ENCODE results near the gene COX11. TPM values are rescaled to one million over a fixed set of nuclear protein-coding genes. Genes with fewer than 3 reads are reported as not detected.
A peak's percentile ranks its signal among the peaks of the same experiment; 100 is the strongest.

Gene COX11
- polyA plus RNA-seq, 1 of the 3 experiments (the other 2 are of a cell fraction): 85.8 TPM

GRCh38 chr17:54968988-54969332 is 506 bp upstream of the COX11 start:
- Histone ChIP-seq H3K4me3 (ENCODE audit: low read depth in 2 of 2, low read length in 1 of 2) (peak overlapping the region; percentile 93 to 99), H3K4me2 (peak overlapping the region; percentile 90), H3K79me2 (ENCODE audit: insufficient read depth) (peaks cover 73% of the 10 kb centered on the region), H2AFZ (ENCODE audit: low read depth) (peak overlapping the region; percentile 97), H3K27ac (ENCODE audit: low read depth in 2 of 2, low read length in 1 of 2) (peak overlapping the region; percentile 75 to 97), H3F3A (replicated peaks; ENCODE audit: insufficient read depth) (peaks cover 5% of the 10 kb centered on the region), H4K20me1 (ENCODE audit: insufficient read depth) (no peaks in the 10 kb centered on the region), H3K27me3 (ENCODE audit: insufficient read depth) (no peaks in the 10 kb centered on the region), H3K9me3 (no peaks in the 10 kb centered on the region), H3K36me3 (replicated peaks in 1 of 2; ENCODE audit: control insufficient read depth in 1 of 2, insufficient read depth in 2 of 2, low read length in 1 of 2) (peaks cover 19 to 20% of the 10 kb centered on the region in 2 experiments), H3K9me2 (no peaks in the 10 kb centered on the region), H3K4me1 (ENCODE audit: control insufficient read depth in 1 of 2, insufficient read depth in 2 of 2, low read depth in 1 of 2, low read length in 1 of 2) (peaks cover 0 to 29% of the 10 kb centered on the region in 2 experiments; a peak in 2 of 4 replicates), H3K9ac (peak overlapping the region; percentile 87)
- ChIA-PET POLR2A (interaction anchor here (0.6 to 1.4 kb wide), 2 partner anchors 65 to 492 kb away, joined by 3 read pairs; no protein-coding TSS in a partner anchor), CTCF (interaction anchor here (1.0 to 2.3 kb wide), 9 partner anchors 9 to 545 kb away, joined by 3 to 7 read pairs (median 3); no protein-coding TSS in a partner anchor)
- DNase-seq: peak; percentile 69
- WGBS (ENCODE audit: low lambda C conversion rate): 2% methylated on average over 12 of the region's 13 CpGs
- TF ChIP-seq FOSL2 (IDR thresholded peaks at IDR 0.05; ENCODE audit: borderline replicate concordance, low read depth) (no peak), MXI1 (IDR thresholded peaks at IDR 0.05; ENCODE audit: low read depth, low read length) (peak; percentile 77), YY1 (IDR thresholded peaks at IDR 0.05; ENCODE audit: low read depth) (0 out of 2 replicates have a peak, but pooled peaks have one; percentile 1), GATA2 (CRISPR knock-in tag; IDR thresholded peaks at IDR 0.05) (no peak)

DNA sequence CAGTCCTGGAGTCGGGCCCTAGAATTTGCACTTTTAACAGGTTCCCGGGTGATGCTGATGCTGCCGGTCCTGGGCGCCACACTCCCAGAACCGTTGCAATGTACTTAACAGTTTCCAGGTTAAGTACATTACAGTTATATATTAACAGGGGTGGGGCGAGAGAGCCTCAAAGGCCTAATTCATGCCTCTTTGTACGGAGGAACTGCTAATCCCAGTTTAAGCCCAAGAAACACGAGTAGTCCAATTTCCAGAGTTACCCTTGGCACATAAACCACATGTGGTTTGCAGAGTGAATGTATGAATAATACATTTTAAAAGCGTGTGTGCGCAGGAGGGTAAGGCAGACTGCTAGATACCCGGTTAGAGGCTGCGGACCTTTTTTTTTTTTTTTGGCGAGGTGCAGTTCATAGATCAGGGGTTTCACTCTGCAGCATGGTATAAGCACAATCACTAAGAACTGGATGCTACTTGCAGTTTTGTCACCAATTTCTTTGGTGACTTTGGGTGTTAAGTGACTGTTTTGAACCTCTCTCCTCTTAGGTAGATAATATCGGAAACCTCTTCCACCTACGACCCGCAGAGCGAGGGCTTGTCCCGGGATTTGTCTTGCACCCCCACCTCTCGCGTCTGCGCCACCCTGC is 713 bp downstream of the COX11 start:
- Histone ChIP-seq H3K36me3 (replicated peaks in 1 of 2; ENCODE audit: control insufficient read depth in 1 of 2, insufficient read depth in 2 of 2, low read length in 1 of 2) (peaks cover 31 to 32% of the 10 kb centered on the region in 2 experiments), H3K4me3 (ENCODE audit: low read depth in 2 of 2, low read length in 1 of 2) (peak overlapping the region; percentile 93 to 99), H3K9me2 (no peaks in the 10 kb centered on the region), H3K9me3 (no peaks in the 10 kb centered on the region), H3K27me3 (ENCODE audit: insufficient read depth) (no peaks in the 10 kb centered on the region), H3K4me2 (peak overlapping the region; percentile 90), H3F3A (replicated peaks; ENCODE audit: insufficient read depth) (peaks cover 9% of the 10 kb centered on the region), H3K79me2 (ENCODE audit: insufficient read depth) (peaks cover 67% of the 10 kb centered on the region), H4K20me1 (ENCODE audit: insufficient read depth) (no peaks in the 10 kb centered on the region), H3K4me1 (ENCODE audit: control insufficient read depth in 1 of 2, insufficient read depth in 2 of 2, low read depth in 1 of 2, low read length in 1 of 2) (peaks cover 0 to 26% of the 10 kb centered on the region in 2 experiments; a peak in 2 of 4 replicates), H2AFZ (ENCODE audit: low read depth) (peak overlapping the region; percentile 97), H3K9ac (peak overlapping the region; percentile 87), H3K27ac (ENCODE audit: low read depth in 2 of 2, low read length in 1 of 2) (peak overlapping the region; percentile 75 to 97; a peak in 3 of 4 replicates)
- 2% methylated on average over 21 of the region's 21 CpGs for WGBS (ENCODE audit: low lambda C conversion rate)
- peak; percentile 37 for DNase-seq
- ChIA-PET CTCF (no interaction called here), POLR2A (interaction anchor here (0.6 to 1.2 kb wide), 2 partner anchors 18 to 41 kb away, joined by 3 read pairs; no protein-coding TSS in a partner anchor)
- no peak for TF ChIP-seq POLR2AphosphoS5 (IDR thresholded peaks at IDR 0.05; ENCODE audit: low read depth, low read length)
- TF ChIP-seq, protein P1, sequence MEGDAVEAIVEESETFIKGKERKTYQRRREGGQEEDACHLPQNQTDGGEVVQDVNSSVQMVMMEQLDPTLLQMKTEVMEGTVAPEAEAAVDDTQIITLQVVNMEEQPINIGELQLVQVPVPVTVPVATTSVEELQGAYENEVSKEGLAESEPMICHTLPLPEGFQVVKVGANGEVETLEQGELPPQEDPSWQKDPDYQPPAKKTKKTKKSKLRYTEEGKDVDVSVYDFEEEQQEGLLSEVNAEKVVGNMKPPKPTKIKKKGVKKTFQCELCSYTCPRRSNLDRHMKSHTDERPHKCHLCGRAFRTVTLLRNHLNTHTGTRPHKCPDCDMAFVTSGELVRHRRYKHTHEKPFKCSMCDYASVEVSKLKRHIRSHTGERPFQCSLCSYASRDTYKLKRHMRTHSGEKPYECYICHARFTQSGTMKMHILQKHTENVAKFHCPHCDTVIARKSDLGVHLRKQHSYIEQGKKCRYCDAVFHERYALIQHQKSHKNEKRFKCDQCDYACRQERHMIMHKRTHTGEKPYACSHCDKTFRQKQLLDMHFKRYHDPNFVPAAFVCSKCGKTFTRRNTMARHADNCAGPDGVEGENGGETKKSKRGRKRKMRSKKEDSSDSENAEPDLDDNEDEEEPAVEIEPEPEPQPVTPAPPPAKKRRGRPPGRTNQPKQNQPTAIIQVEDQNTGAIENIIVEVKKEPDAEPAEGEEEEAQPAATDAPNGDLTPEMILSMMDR (IDR thresholded peaks at IDR 0.05): no peak
- TF ChIP-seq GATA2 (CRISPR knock-in tag; IDR thresholded peaks at IDR 0.05): no peak; the same call in 1 of the 2 replicates
- TF ChIP-seq FOXJ3 (CRISPR knock-in tag; IDR thresholded peaks at IDR 0.05): no peak
- no peak for TF ChIP-seq MEF2A (IDR thresholded peaks at IDR 0.05; ENCODE audit: borderline replicate concordance, low read depth)
- no peak for TF ChIP-seq RFX5 (IDR thresholded peaks at IDR 0.05; ENCODE audit: low read length)
- TF ChIP-seq YY1 (IDR thresholded peaks at IDR 0.05; ENCODE audit: low read depth): no peak
- TF ChIP-seq RXRA (IDR thresholded peaks at IDR 0.05; ENCODE audit: borderline replicate concordance, low read depth): no peak
- no peak for TF ChIP-seq EP300 (IDR thresholded peaks at IDR 0.05; ENCODE audit: borderline replicate concordance in 1 of 2, low read depth in 1 of 2, low read length in 1 of 2)
- no peak for TF ChIP-seq JUND (IDR thresholded peaks at IDR 0.05)
- no peak for TF ChIP-seq USF1 (IDR thresholded peaks at IDR 0.05; ENCODE audit: borderline replicate concordance, low read depth)
- TF ChIP-seq, protein P2, sequence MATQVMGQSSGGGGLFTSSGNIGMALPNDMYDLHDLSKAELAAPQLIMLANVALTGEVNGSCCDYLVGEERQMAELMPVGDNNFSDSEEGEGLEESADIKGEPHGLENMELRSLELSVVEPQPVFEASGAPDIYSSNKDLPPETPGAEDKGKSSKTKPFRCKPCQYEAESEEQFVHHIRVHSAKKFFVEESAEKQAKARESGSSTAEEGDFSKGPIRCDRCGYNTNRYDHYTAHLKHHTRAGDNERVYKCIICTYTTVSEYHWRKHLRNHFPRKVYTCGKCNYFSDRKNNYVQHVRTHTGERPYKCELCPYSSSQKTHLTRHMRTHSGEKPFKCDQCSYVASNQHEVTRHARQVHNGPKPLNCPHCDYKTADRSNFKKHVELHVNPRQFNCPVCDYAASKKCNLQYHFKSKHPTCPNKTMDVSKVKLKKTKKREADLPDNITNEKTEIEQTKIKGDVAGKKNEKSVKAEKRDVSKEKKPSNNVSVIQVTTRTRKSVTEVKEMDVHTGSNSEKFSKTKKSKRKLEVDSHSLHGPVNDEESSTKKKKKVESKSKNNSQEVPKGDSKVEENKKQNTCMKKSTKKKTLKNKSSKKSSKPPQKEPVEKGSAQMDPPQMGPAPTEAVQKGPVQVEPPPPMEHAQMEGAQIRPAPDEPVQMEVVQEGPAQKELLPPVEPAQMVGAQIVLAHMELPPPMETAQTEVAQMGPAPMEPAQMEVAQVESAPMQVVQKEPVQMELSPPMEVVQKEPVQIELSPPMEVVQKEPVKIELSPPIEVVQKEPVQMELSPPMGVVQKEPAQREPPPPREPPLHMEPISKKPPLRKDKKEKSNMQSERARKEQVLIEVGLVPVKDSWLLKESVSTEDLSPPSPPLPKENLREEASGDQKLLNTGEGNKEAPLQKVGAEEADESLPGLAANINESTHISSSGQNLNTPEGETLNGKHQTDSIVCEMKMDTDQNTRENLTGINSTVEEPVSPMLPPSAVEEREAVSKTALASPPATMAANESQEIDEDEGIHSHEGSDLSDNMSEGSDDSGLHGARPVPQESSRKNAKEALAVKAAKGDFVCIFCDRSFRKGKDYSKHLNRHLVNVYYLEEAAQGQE (IDR thresholded peaks at IDR 0.05; ENCODE audit: low read depth, low read length): no peak
- TF ChIP-seq RCOR1 (IDR thresholded peaks at IDR 0.05; ENCODE audit: low read length): no peak
- no peak for TF ChIP-seq RAD21 (IDR thresholded peaks at IDR 0.05; ENCODE audit: low read length)

Data from SK-N-SH (cell line).